ENCODE measurements around the gene CARNS1. TPM values are rescaled to one million over a fixed set of nuclear protein-coding genes. Genes with fewer than 3 reads are reported as not detected.

Gene CARNS1
- total and polyA plus RNA-seq, 4 donors, result 0.05 to 0.19 (median 0.10) TPM

- Histone ChIP-seq H3K36me3 (ENCODE audit: control insufficient read depth in 4 of 4, insufficient read depth in 3 of 4, low read depth in 1 of 4, low read length in 3 of 4) (no peaks in the 10 kb centered on the region), H3K27me3 (ENCODE audit: control insufficient read depth in 4 of 4, insufficient read depth in 4 of 4, low read length in 3 of 4) (no peaks in the 10 kb centered on the region), H3K4me3 (ENCODE audit: low read depth in 1 of 3, low read length in 3 of 3) (peak overlapping the region in 1 of 3 donors; percentile 75), H3K9me3 (ENCODE audit: control insufficient read depth in 4 of 4, low read length in 3 of 4) (no peaks in the 10 kb centered on the region), H3K9ac (ENCODE audit: low read depth in 1 of 2, low read length in 2 of 2) (peak overlapping the region in 1 of 2 donors; percentile 39), H3K27ac (ENCODE audit: low read depth in 1 of 2, low read length in 2 of 2) (peak overlapping the region in 1 of 2 donors; percentile 73), H3K4me1 (ENCODE audit: control insufficient read depth in 4 of 4, insufficient read depth in 4 of 4, low read length in 3 of 4) (peaks cover 8 to 24% (median 10%) of the 10 kb centered on the region in 4 donors)
- TF ChIP-seq HNF4A (conservative IDR thresholded peaks at IDR 0.05) (no peak), JUND (IDR thresholded peaks at IDR 0.05) (no peak)
- DNase-seq (ENCODE audit: low spot score), result no peak
- whole genome bisulfite sequencing, result 2% methylated on average over 78 of the region's 78 CpGs
These were observed 43.0 kb upstream of the CARNS1 start for GRCh38 chr11:67372321-67372992.

GRCh38 chr11:67372993-67373647 is 42.4 kb upstream of the CARNS1 start, which contains the start of gene CLCF1:
TSS of gene CLCF1 (minus strand) at chr11:67373598. CDS start at chr11:67373539, 59 bp downstream.
- peak within 1 kb of the TSS; percentile 56 to 73 for H3K27ac ChIP-seq (ENCODE audit: low read depth in 1 of 2, low read length in 2 of 2)
- WGBS, result under 1% methylated on average over 76 of the region's 76 CpGs

More at GRCh38 chr11:67372993-67373647, 42.4 kb upstream of the CARNS1 start, which contains the start of gene CLCF1:
- no peak for TF ChIP-seq CTCF (IDR thresholded peaks at IDR 0.05; ENCODE audit: low read depth, low read length, missing input control)
- TF ChIP-seq ATF3 (IDR thresholded peaks at IDR 0.05), result no peak
- TF ChIP-seq FOXA2 (IDR thresholded peaks at IDR 0.05), result no peak
- TF ChIP-seq GABPA (IDR thresholded peaks at IDR 0.05 in 1 of 2, conservative IDR thresholded peaks at IDR 0.05 in 1 of 2), result no peak
- no peak for TF ChIP-seq YY1 (IDR thresholded peaks at IDR 0.05)
- TF ChIP-seq TAF1 (conservative IDR thresholded peaks at IDR 0.05), result no peak
- TF ChIP-seq JUND (IDR thresholded peaks at IDR 0.05), result no peak
- TF ChIP-seq EGR1 (IDR thresholded peaks at IDR 0.05; ENCODE audit: low read depth in 2 of 2), result no peak
- TF ChIP-seq, protein P1, sequence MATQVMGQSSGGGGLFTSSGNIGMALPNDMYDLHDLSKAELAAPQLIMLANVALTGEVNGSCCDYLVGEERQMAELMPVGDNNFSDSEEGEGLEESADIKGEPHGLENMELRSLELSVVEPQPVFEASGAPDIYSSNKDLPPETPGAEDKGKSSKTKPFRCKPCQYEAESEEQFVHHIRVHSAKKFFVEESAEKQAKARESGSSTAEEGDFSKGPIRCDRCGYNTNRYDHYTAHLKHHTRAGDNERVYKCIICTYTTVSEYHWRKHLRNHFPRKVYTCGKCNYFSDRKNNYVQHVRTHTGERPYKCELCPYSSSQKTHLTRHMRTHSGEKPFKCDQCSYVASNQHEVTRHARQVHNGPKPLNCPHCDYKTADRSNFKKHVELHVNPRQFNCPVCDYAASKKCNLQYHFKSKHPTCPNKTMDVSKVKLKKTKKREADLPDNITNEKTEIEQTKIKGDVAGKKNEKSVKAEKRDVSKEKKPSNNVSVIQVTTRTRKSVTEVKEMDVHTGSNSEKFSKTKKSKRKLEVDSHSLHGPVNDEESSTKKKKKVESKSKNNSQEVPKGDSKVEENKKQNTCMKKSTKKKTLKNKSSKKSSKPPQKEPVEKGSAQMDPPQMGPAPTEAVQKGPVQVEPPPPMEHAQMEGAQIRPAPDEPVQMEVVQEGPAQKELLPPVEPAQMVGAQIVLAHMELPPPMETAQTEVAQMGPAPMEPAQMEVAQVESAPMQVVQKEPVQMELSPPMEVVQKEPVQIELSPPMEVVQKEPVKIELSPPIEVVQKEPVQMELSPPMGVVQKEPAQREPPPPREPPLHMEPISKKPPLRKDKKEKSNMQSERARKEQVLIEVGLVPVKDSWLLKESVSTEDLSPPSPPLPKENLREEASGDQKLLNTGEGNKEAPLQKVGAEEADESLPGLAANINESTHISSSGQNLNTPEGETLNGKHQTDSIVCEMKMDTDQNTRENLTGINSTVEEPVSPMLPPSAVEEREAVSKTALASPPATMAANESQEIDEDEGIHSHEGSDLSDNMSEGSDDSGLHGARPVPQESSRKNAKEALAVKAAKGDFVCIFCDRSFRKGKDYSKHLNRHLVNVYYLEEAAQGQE (IDR thresholded peaks at IDR 0.05), result no peak
- no peak for TF ChIP-seq MAX (IDR thresholded peaks at IDR 0.05)
- no peak for TF ChIP-seq FOXA1 (IDR thresholded peaks at IDR 0.05)
- TF ChIP-seq NR2F2 (IDR thresholded peaks at IDR 0.05), result no peak
- no peak for TF ChIP-seq SP1 (IDR thresholded peaks at IDR 0.05)
- no peak for TF ChIP-seq RXRA (IDR thresholded peaks at IDR 0.05)
- TF ChIP-seq, protein P2, sequence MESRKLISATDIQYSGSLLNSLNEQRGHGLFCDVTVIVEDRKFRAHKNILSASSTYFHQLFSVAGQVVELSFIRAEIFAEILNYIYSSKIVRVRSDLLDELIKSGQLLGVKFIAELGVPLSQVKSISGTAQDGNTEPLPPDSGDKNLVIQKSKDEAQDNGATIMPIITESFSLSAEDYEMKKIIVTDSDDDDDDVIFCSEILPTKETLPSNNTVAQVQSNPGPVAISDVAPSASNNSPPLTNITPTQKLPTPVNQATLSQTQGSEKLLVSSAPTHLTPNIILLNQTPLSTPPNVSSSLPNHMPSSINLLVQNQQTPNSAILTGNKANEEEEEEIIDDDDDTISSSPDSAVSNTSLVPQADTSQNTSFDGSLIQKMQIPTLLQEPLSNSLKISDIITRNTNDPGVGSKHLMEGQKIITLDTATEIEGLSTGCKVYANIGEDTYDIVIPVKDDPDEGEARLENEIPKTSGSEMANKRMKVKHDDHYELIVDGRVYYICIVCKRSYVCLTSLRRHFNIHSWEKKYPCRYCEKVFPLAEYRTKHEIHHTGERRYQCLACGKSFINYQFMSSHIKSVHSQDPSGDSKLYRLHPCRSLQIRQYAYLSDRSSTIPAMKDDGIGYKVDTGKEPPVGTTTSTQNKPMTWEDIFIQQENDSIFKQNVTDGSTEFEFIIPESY (IDR thresholded peaks at IDR 0.05), result no peak
- TF ChIP-seq HNF4A (conservative IDR thresholded peaks at IDR 0.05), result no peak
- TF ChIP-seq HNF4G (IDR thresholded peaks at IDR 0.05), result no peak
- TF ChIP-seq RAD21 (IDR thresholded peaks at IDR 0.05), result no peak
- Histone ChIP-seq H3K36me3 (ENCODE audit: control insufficient read depth in 4 of 4, insufficient read depth in 3 of 4, low read depth in 1 of 4, low read length in 3 of 4) (no peaks in the 10 kb centered on the region), H3K9ac (ENCODE audit: low read depth in 1 of 2, low read length in 2 of 2) (peak within 1 kb of the TSS; percentile 48 to 58), H3K4me1 (ENCODE audit: control insufficient read depth in 4 of 4, insufficient read depth in 4 of 4, low read length in 3 of 4) (peaks cover 8 to 24% (median 10%) of the 10 kb centered on the region in 4 donors), H3K27me3 (ENCODE audit: control insufficient read depth in 4 of 4, insufficient read depth in 4 of 4, low read length in 3 of 4) (no peaks in the 10 kb centered on the region), H3K9me3 (ENCODE audit: control insufficient read depth in 4 of 4, low read length in 3 of 4) (no peaks in the 10 kb centered on the region), H3K4me3 (ENCODE audit: low read depth in 1 of 3, low read length in 3 of 3) (peak within 1 kb of the TSS in 2 of 3 donors; percentile 47 to 75)
- DNase-seq (ENCODE audit: low spot score), result no peak

All from liver (tissue), 9 donors.